LNCAP (cell line): ENCODE data around the gene SLC18A3.

Source experiments
- TF ChIP-seq, protein P1 (sequence below): fragments of 450-650 bp; IDR thresholded peaks from 2 replicates; pipeline ENCODE4 v1.5.1; 2017; ENCODE audit warnings: mild to moderate bottlenecking

SLC18A3 gene

DNA sequence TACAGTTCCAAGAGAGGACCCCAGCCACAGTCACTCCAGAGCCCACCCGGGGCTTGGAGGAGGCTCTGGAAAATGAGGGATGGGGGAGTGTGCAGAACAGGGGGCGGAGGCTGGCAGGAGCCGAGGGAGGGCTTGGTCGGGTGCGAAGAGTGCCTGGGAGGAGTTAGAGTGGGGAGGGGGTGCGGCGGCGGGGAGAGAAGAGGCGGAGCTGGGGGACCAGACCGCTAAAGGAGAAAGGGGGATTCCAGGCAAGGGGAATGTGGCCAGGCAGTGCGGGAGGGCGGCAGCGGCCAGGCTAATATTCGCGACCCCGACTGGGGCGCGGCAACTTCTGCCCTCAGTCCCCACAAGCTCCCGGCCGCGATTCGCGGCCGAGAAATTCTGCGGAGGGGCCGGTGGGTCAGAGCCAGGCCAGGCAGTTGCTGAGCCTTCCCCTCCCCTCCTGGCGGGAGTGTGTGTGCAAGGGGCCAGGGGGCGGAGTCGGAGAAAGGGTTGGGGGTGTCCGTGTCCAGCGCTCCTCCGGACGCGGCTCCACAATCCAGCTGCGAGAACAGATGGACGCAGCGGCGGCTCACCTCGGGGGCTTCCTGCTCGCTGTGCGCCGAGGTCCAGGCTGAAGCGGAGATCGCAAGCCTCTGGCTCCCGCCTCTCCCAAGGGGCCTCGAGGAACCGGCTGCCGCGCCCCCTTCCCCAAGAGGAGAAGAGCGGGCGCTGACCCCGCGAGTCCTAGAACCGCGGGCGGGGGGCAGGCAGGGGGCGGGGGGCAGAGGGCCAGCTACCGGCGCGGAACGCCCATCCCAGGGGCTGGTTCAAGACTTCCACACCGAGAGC lies 612 bp upstream of the SLC18A3 start:
- TF ChIP-seq, protein P1, sequence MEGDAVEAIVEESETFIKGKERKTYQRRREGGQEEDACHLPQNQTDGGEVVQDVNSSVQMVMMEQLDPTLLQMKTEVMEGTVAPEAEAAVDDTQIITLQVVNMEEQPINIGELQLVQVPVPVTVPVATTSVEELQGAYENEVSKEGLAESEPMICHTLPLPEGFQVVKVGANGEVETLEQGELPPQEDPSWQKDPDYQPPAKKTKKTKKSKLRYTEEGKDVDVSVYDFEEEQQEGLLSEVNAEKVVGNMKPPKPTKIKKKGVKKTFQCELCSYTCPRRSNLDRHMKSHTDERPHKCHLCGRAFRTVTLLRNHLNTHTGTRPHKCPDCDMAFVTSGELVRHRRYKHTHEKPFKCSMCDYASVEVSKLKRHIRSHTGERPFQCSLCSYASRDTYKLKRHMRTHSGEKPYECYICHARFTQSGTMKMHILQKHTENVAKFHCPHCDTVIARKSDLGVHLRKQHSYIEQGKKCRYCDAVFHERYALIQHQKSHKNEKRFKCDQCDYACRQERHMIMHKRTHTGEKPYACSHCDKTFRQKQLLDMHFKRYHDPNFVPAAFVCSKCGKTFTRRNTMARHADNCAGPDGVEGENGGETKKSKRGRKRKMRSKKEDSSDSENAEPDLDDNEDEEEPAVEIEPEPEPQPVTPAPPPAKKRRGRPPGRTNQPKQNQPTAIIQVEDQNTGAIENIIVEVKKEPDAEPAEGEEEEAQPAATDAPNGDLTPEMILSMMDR: no peak

DNA sequence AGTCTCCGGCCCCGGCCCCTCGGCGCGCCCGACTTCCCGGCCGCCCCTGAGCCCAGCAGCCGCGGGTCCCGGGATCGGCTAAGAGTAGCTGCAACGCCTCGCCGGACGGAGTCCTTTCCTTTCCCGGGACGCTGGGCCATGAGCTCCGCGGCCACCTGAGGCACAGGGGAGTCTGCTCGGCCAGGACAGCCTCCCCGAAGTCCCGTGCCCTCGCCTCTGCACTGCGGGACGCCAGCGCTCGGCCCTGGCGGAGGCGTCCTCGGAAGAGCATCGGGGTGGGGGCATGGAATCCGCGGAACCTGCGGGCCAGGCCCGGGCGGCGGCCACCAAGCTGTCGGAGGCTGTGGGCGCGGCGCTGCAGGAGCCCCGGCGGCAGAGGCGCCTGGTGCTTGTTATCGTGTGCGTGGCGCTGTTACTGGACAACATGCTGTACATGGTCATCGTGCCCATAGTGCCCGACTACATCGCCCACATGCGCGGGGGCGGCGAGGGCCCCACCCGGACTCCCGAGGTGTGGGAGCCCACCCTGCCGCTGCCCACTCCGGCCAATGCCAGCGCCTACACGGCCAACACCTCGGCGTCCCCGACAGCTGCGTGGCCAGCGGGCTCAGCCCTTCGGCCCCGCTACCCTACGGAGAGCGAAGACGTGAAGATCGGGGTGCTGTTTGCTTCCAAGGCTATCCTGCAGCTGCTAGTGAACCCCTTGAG lies 502 bp downstream of the SLC18A3 start:
- TF ChIP-seq, protein P1: no peak

DNA sequence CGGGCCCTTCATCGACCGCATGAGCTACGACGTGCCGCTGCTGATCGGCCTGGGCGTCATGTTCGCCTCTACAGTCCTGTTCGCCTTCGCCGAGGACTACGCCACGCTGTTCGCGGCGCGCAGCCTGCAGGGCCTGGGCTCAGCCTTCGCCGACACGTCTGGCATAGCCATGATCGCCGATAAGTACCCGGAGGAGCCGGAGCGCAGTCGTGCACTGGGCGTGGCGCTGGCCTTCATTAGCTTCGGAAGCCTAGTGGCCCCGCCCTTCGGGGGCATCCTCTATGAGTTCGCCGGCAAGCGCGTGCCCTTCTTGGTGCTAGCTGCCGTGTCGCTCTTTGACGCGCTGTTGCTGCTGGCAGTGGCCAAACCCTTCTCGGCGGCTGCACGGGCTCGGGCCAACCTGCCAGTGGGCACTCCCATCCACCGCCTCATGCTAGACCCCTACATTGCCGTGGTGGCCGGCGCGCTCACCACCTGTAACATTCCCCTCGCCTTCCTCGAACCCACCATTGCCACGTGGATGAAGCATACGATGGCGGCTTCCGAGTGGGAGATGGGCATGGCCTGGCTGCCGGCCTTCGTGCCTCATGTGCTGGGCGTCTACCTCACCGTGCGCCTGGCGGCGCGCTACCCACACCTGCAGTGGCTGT lies 1.2 kb downstream of the SLC18A3 start:
- TF ChIP-seq, protein P1: no peak

DNA sequence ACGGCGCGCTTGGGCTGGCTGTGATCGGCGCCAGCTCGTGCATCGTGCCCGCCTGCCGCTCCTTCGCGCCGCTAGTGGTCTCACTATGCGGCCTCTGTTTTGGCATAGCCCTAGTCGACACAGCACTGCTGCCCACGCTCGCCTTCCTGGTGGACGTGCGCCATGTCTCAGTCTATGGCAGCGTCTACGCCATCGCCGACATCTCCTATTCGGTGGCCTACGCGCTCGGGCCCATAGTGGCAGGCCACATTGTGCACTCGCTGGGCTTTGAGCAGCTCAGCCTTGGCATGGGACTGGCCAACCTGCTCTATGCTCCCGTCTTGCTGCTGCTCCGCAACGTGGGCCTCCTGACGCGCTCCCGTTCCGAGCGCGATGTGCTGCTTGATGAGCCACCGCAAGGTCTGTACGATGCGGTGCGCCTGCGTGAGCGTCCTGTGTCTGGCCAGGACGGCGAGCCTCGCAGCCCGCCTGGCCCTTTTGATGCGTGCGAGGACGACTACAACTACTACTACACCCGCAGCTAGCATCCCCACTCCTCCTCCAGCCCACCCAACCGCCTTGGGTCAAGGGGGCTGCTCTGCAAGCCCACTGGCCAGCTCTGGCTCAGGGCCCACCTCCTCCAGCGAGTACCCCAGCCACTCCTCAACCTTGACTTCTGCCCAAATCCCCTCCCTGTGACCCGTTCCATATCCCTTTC lies 1.9 kb downstream of the SLC18A3 start:
- TF ChIP-seq, protein P1: no peak

DNA sequence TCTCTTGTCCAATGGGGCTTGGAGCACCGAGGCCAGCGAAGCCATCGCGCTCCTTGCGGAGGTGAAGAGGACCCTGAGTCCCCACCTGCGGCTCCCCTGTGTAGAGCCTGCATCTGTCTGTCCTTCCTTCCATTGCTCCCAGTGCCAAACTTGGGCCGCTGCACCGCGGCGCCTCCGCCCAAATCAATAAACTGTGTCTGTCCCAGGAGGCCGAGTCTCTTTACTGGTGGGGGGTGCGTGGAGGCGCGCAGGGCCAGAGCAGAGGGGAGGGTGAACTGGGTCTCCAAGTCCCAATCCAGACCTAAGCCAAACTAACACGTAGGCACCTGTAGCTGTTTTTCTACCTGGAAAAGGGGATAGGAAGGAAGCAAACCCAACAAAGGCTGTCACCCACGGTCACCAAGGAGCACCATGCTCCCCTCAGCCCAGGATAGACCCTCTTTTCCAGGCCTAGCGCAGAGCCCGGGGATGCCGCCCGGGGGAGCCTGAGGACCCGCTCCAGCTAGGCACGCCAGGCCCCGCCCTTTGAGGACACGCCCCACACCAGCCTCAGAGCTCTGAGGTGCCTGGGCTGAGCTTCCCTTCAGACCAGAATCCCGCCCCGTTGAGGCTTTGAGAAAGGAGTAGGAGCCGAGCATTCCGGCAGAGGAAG lies 2.5 kb downstream of the SLC18A3 start:
- TF ChIP-seq, protein P1: no peak

DNA sequence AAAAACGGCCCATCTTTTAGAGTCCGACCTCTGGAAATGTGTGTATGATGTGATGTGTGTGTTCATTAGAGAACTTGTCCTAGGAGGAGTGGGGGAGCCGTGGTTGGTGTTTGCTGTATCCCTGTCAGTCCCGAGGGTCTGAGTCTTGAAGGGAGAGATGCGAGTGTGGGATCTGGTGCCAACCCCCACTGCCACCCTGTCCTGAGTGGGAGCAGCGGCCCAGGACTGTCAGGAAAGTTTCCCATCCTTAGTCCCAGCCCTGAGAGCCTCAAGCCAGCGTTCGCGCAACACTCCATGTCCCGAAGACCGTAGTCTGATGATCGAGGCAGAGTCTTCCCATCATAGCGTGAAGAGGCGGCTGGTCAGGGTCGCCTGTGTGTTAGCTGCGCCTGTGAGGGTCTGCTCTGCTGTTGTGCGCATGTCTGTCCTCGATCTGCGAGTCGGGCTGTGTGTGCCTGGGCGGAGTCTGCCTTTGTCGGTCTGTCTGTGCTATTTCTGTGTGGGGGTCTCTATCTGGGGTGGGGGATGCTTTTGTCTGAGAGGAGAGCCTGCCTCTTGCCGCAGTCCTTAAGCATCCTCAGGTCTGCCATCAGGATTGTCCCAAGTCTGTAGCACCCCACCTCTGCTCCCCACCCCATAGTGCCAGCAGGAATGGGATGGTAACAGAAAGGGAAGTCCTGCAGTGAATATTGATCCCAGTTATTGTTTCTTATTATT lies 3.2 kb downstream of the SLC18A3 start:
- TF ChIP-seq, protein P1: no peak
